Lower lobe of right lung (tissue), 2 donors: ENCODE results near the gene PTPRT. TPM values are rescaled to one million over a fixed set of nuclear protein-coding genes. Genes with fewer than 3 reads are reported as not detected.

Experiments
- ATAC-seq, 2 donors: fragments of 200-7000 bp; cut with Tn5 transposase; one replicate each; pipeline ENCODE4 v1.9.1; 2020 to 2022; ENCODE audit warnings: mild to moderate bottlenecking in 2 of 2, moderate library complexity in 2 of 2
- DNase-seq: peaks from one replicate; pipeline ENCODE4 v3.0.0-alpha.2; 2020
- H3K27ac ChIP-seq: fragments of 200-600 bp; one replicate; pipeline ENCODE4 v1.8.0; 2022
- H3K27me3 ChIP-seq: fragments of 200-600 bp; one replicate; pipeline ENCODE4 v1.8.0; 2022; ENCODE audit warnings: low read depth
- H3K36me3 ChIP-seq: fragments of 200-600 bp; one replicate; pipeline ENCODE4 v1.8.0; 2022; ENCODE audit warnings: mild to moderate bottlenecking
- H3K4me1 ChIP-seq: fragments of 200-600 bp; one replicate; pipeline ENCODE4 v1.8.0; 2022
- H3K4me3 ChIP-seq: fragments of 200-600 bp; one replicate; pipeline ENCODE4 v1.8.0; 2022; ENCODE audit warnings: mild to moderate bottlenecking
- H3K9me3 ChIP-seq: fragments of 200-600 bp; one replicate; pipeline ENCODE4 v1.8.0; 2022
- intact Hi-C: fragments of 100-400 bp; cut with DNase I; formaldehyde crosslinking; loops from one replicate; pipeline ENCODE4 v1.11.0; 2022
- total RNA-seq: library from RNA; stranded (reverse); fragmentation: NEBNext Ultra II Directional; extraction: Animal tissue kit (Norgen Biotek cat#: 25700); gene quantifications from one replicate; pipeline ENCODE4 v1.2.1, GENCODE V29; 2021
- TF ChIP-seq, protein P1 (sequence below): fragments of 200-600 bp; IDR thresholded peaks from one replicate; pipeline ENCODE4 v1.8.0; 2022; ENCODE audit warnings: antibody characterized with exemption, mild to moderate bottlenecking
- donor health status: DM: no; HTN: yes; CAD: no; lungs with severe emphysema.

PTPRT gene
- total RNA-seq, 1 donor from 2014 or later: 8.0 TPM

DNA sequence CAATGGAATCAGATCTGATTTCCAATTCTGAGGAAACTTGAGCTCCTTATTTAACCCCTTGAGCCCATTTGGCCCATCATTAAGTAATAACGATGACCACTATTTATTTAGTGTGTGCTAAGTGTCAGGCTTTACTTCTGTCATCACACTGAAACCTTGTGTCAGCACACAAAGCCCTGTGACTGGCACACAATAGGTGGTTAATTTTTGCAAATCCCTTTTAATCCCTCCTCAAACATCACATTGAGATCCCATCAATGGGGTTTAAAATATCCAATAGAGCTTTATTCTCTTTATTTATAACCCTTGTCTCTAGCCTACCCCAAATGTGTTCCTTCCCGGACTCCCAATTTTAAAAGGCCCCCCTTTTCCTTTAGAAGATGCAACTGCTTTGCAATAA lies 914.7 kb downstream of the PTPRT start:
- Histone ChIP-seq H3K4me3 (no peak overlapping the region), H3K9me3 (no peaks in the 10 kb centered on the region), H3K4me1 (no peaks in the 10 kb centered on the region), H3K36me3 (no peaks in the 10 kb centered on the region), H3K27ac (no peak overlapping the region), H3K27me3 (no peaks in the 10 kb centered on the region)
- intact Hi-C loops: no loop called here
- no peak for ATAC-seq
- no peak for DNase-seq
- TF ChIP-seq, protein P1, sequence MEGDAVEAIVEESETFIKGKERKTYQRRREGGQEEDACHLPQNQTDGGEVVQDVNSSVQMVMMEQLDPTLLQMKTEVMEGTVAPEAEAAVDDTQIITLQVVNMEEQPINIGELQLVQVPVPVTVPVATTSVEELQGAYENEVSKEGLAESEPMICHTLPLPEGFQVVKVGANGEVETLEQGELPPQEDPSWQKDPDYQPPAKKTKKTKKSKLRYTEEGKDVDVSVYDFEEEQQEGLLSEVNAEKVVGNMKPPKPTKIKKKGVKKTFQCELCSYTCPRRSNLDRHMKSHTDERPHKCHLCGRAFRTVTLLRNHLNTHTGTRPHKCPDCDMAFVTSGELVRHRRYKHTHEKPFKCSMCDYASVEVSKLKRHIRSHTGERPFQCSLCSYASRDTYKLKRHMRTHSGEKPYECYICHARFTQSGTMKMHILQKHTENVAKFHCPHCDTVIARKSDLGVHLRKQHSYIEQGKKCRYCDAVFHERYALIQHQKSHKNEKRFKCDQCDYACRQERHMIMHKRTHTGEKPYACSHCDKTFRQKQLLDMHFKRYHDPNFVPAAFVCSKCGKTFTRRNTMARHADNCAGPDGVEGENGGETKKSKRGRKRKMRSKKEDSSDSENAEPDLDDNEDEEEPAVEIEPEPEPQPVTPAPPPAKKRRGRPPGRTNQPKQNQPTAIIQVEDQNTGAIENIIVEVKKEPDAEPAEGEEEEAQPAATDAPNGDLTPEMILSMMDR: no peak

GRCh38 chr20:42272516-42272915 lies 917.2 kb downstream of the PTPRT start:
- intact Hi-C loops: no loop called here
- Histone ChIP-seq H3K36me3 (no peaks in the 10 kb centered on the region), H3K4me3 (no peak overlapping the region), H3K4me1 (no peaks in the 10 kb centered on the region), H3K27me3 (no peaks in the 10 kb centered on the region), H3K9me3 (no peaks in the 10 kb centered on the region), H3K27ac (no peak overlapping the region)
- TF ChIP-seq, protein P1: no peak
- no peak for DNase-seq
- ATAC-seq: no peak

DNA sequence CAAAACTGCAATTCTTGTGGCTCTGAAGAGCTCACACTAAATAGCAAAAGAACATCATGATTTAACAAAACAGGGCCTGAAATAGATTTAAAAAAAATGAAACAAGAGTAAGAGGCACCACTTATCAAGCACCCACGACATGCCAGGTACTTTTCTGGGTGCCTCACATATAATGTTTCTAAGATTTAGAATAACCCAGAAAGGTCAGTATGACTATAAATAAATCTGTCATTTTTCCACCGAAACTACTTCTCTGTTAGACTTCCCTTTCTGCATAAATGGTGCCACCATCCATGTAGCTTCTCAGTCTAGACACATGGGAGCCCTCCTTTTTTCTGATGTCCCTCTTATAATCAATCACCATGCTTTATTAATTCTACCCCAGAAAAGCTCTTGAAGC lies 919.2 kb downstream of the PTPRT start:
- no peak for DNase-seq
- Histone ChIP-seq H3K9me3 (no peaks in the 10 kb centered on the region), H3K36me3 (no peaks in the 10 kb centered on the region), H3K27me3 (no peaks in the 10 kb centered on the region), H3K27ac (no peak overlapping the region), H3K4me1 (no peaks in the 10 kb centered on the region), H3K4me3 (no peak overlapping the region)
- ATAC-seq: no peak
- intact Hi-C loops: no loop called here
- TF ChIP-seq, protein P1: no peak

- TF ChIP-seq, protein P1: no peak
- H3K27ac ChIP-seq: no peak overlapping the region
- H3K4me3 ChIP-seq: no peak overlapping the region
- no peaks in the 10 kb centered on the region for H3K9me3 ChIP-seq
- H3K27me3 ChIP-seq: no peaks in the 10 kb centered on the region
- no peak for DNase-seq
- H3K36me3 ChIP-seq: no peaks in the 10 kb centered on the region
- no peaks in the 10 kb centered on the region for H3K4me1 ChIP-seq
- intact Hi-C loops: no loop called here
- no peak for ATAC-seq
Observed at GRCh38 chr20:42267793-42268384, 921.8 kb downstream of the PTPRT start.

- TF ChIP-seq, protein P1: no peak
- ATAC-seq (no peak), DNase-seq (no peak)
- H3K4me3 ChIP-seq: no peak overlapping the region
- H3K27me3 ChIP-seq: no peaks in the 10 kb centered on the region
- intact Hi-C loops: no loop called here
- H3K27ac ChIP-seq: no peak overlapping the region
- no peaks in the 10 kb centered on the region for H3K36me3 ChIP-seq
- H3K9me3 ChIP-seq: no peaks in the 10 kb centered on the region
- H3K4me1 ChIP-seq: no peaks in the 10 kb centered on the region
Observed at GRCh38 chr20:42261766-42262270, 927.9 kb downstream of the PTPRT start.
